GM19372 (cell line): ENCODE measurements around the gene CGNL1.
A peak's percentile ranks its signal among the peaks of the same experiment; 100 is the strongest.

ENCODE experiments used
- ATAC-seq: cut with Tn5 transposase; IDR thresholded peaks from one replicate; pipeline ENCODE4 v1.9.1; 2021; ENCODE audit warnings: mild to moderate bottlenecking, low read depth, moderate library complexity; ENCODE audit not compliant: unreplicated experiment

CGNL1 gene

GRCh38 chr15:57540736-57541135 is 164.4 kb downstream of the CGNL1 start:
- peak; percentile 68 for ATAC-seq

GRCh38 chr15:57541271-57541670 is 165.0 kb downstream of the CGNL1 start:
- no peak for ATAC-seq

GRCh38 chr15:57541805-57542504 is 165.7 kb downstream of the CGNL1 start:
- no peak for ATAC-seq

- no peak for ATAC-seq
Measured at GRCh38 chr15:57542505-57542817, 166.2 kb downstream of the CGNL1 start.

GRCh38 chr15:57544848-57545480 is 168.7 kb downstream of the CGNL1 start:
- ATAC-seq: no peak

GRCh38 chr15:57545995-57546394 is 169.7 kb downstream of the CGNL1 start:
- no peak for ATAC-seq

GRCh38 chr15:57547243-57547755 is 171.0 kb downstream of the CGNL1 start:
- no peak for ATAC-seq

- ATAC-seq: no peak
Measured at GRCh38 chr15:57548351-57548750, 172.0 kb downstream of the CGNL1 start.

- ATAC-seq: no peak
Measured at GRCh38 chr15:57548835-57549234, 172.5 kb downstream of the CGNL1 start.

- no peak for ATAC-seq
Measured at GRCh38 chr15:57549935-57550334, 173.6 kb downstream of the CGNL1 start.

GRCh38 chr15:57550640-57551039 is 174.3 kb downstream of the CGNL1 start:
- ATAC-seq: no peak

GRCh38 chr15:57551715-57552677 is 175.7 kb downstream of the CGNL1 start:
- ATAC-seq: no peak

- ATAC-seq: no peak
Measured at GRCh38 chr15:57552678-57553334, 176.5 kb downstream of the CGNL1 start.

- no peak for ATAC-seq
Measured at GRCh38 chr15:57553526-57553925, 177.2 kb downstream of the CGNL1 start.

GRCh38 chr15:57554063-57554811 is 177.9 kb downstream of the CGNL1 start:
- no peak for ATAC-seq

- no peak for ATAC-seq
Measured at GRCh38 chr15:57554812-57555179, 178.5 kb downstream of the CGNL1 start.

- ATAC-seq: no peak
Measured at GRCh38 chr15:57555270-57555669, 179.0 kb downstream of the CGNL1 start.

- ATAC-seq: no peak
Measured at GRCh38 chr15:57556040-57556439, 179.7 kb downstream of the CGNL1 start.

- no peak for ATAC-seq
Measured at GRCh38 chr15:57557267-57557666, 181.0 kb downstream of the CGNL1 start.

GRCh38 chr15:57557810-57558209 is 181.5 kb downstream of the CGNL1 start:
- no peak for ATAC-seq
